Type B pancreatic cell (in vitro differentiated cells): ENCODE results near the gene RIC1. TPM values are rescaled to one million over a fixed set of nuclear protein-coding genes. Genes with fewer than 3 reads are reported as not detected.

Experiments
- DNase-seq: peaks from one replicate; pipeline ENCODE4 v3.0.0; 2021; ENCODE audit warnings: mixed read lengths; ENCODE audit not compliant: unreplicated experiment; ENCODE audit errors: extremely low spot score
- H3K27ac Mint-ChIP-seq: 2 replicates; pipeline ENCODE4 v1.8.0; 2021; ENCODE audit warnings: mild to moderate bottlenecking, mixed read lengths
- H3K27me3 Mint-ChIP-seq: 2 replicates; pipeline ENCODE4 v1.8.0; 2021; ENCODE audit warnings: mixed read lengths
- H3K36me3 Mint-ChIP-seq: 2 replicates; pipeline ENCODE4 v1.8.0; 2021; ENCODE audit warnings: mixed read lengths
- H3K4me1 Mint-ChIP-seq: one replicate; pipeline ENCODE4 v1.8.0; 2021; ENCODE audit warnings: mixed read lengths; ENCODE audit not compliant: unreplicated experiment
- H3K4me3 Mint-ChIP-seq: 2 replicates; pipeline ENCODE4 v1.8.0; 2021; ENCODE audit warnings: mild to moderate bottlenecking, mixed read lengths
- H3K9me3 Mint-ChIP-seq: 2 replicates; pipeline ENCODE4 v1.8.0; 2021; ENCODE audit warnings: mixed read lengths
- total RNA-seq: library from RNA; stranded (reverse); gene quantifications from 2 replicates; pipeline ENCODE4 v1.2.1, GENCODE V29; 2021; ENCODE audit warnings: low replicate concordance
- TF ChIP-seq, protein P1 (sequence below): fragments of 200-600 bp; sonication (generic); conservative IDR thresholded peaks from 2 replicates; pipeline ENCODE4 v1.5.0; 2021; ENCODE audit warnings: antibody characterized with exemption, mild to moderate bottlenecking

RIC1 gene
- total RNA-seq, 1 donor from 2014 or later: 26.6 TPM

DNA sequence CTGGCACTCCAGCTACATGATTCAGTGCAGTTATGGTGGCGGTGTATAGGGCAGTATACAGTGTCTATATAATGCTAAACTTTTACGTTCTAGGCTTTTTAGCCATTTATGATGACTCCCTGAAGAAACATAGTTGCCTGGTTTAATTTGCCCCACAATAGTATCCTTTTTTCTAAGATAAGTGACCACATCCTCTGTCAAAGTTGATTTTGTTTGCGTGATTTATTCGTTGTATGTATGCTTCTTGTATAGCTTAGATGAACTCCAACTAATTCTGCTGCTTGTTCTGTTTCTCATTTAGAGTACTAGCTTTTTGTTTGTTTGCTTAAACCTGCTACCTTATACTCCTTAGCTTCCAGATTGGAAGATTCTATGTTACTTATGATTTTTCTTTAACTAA lies 120.4 kb downstream of the RIC1 start:
- Mint-ChIP-seq H3K36me3 (peaks cover 38% of the 10 kb centered on the region), H3K4me3 (no peak overlapping the region), H3K27me3 (no peaks in the 10 kb centered on the region), H3K27ac (no peak overlapping the region), H3K9me3 (no peaks in the 10 kb centered on the region), H3K4me1 (no peaks in the 10 kb centered on the region)
- TF ChIP-seq, protein P1, sequence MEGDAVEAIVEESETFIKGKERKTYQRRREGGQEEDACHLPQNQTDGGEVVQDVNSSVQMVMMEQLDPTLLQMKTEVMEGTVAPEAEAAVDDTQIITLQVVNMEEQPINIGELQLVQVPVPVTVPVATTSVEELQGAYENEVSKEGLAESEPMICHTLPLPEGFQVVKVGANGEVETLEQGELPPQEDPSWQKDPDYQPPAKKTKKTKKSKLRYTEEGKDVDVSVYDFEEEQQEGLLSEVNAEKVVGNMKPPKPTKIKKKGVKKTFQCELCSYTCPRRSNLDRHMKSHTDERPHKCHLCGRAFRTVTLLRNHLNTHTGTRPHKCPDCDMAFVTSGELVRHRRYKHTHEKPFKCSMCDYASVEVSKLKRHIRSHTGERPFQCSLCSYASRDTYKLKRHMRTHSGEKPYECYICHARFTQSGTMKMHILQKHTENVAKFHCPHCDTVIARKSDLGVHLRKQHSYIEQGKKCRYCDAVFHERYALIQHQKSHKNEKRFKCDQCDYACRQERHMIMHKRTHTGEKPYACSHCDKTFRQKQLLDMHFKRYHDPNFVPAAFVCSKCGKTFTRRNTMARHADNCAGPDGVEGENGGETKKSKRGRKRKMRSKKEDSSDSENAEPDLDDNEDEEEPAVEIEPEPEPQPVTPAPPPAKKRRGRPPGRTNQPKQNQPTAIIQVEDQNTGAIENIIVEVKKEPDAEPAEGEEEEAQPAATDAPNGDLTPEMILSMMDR: no peak
- no peak for DNase-seq

DNA sequence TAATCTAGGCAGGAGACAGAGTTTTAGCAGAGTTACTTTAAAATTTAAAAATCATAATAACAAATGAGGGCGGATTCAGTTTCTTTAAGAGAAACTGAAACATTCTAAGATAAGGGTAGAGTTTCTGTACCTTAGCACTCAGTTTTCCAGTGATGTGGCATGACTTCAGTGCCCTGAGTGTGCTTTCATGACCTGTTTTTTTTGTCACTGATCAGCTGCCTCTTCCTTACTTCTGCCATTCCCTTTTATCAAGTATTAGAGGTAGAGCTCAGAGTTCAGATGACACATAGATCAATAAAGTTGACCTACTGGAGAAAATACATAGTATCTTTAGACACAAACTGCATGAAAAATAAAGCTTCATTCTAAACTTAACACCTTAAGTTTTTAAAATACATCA lies 121.7 kb downstream of the RIC1 start:
- peaks cover 29% of the 10 kb centered on the region for H3K36me3 Mint-ChIP-seq
- no peak overlapping the region for H3K4me3 Mint-ChIP-seq
- no peaks in the 10 kb centered on the region for H3K4me1 Mint-ChIP-seq
- H3K9me3 Mint-ChIP-seq: no peaks in the 10 kb centered on the region
- H3K27me3 Mint-ChIP-seq: no peaks in the 10 kb centered on the region
- TF ChIP-seq, protein P1: no peak
- no peak for DNase-seq
- H3K27ac Mint-ChIP-seq: no peak overlapping the region

DNA sequence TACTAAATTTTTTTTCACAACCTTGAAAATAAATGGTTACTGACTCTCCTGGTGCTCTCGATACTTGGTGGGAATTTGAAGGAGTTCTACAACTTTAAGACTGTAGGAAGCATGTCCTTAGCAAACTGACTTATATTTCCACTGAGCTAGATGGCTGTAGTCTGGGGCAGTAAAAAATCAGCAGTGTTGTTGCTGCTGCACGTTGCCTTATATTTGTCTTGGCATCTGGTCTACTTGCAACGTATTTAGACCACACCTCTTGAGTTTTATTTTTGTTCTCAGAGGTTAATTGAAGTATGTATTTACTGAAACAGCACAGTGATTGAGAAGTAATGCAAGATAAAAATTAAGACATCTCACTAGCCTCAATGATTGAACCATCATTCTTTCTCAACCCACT lies 127.7 kb downstream of the RIC1 start:
- Mint-ChIP-seq H3K4me1 (no peaks in the 10 kb centered on the region), H3K27ac (no peak overlapping the region), H3K9me3 (no peaks in the 10 kb centered on the region), H3K27me3 (no peaks in the 10 kb centered on the region), H3K36me3 (peaks cover 28% of the 10 kb centered on the region), H3K4me3 (no peak overlapping the region)
- DNase-seq: no peak
- TF ChIP-seq, protein P1: no peak

DNA sequence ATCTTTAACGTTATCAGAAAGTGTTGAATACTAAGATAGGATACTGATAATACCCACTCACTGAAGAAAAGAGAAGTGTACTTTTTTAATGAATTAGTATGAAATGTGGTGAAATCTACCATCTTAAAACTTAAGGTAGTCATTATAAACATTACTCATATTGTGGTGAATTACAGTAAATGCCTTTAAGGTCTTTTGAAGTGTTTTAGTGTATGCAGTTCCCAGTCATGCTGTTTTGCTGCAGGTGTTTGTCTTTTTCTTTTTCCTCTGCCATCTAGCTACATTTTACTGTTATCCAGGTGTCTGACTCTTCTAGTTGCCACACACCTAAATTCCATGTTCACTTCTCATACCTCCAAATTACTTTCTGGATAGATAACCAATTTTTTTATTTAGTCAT lies 131.4 kb downstream of the RIC1 start:
- Mint-ChIP-seq H3K4me1 (no peaks in the 10 kb centered on the region), H3K36me3 (peaks cover 37% of the 10 kb centered on the region), H3K27ac (no peak overlapping the region), H3K9me3 (no peaks in the 10 kb centered on the region), H3K27me3 (no peaks in the 10 kb centered on the region), H3K4me3 (no peak overlapping the region)
- no peak for DNase-seq
- TF ChIP-seq, protein P1: no peak

DNA sequence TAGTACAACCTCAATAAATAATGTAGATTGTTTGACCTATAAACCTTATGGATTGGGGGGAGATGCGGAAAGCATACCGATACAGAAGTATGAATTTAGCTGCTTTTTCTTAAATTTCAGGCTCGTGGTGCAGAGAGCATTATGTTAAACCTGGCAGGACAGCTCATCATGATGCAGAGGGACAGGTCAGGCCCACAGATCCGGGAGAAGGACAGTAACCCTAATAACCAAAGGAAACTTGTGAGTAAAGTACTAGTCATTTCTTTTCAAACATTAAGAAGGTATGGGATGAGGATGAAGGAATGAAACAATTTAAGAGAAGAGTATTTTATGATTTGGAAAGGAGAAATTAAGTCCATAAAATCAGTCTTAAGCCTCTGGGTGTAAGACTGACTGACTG lies 133.5 kb downstream of the RIC1 start:
- H3K36me3 Mint-ChIP-seq: peaks cover 44% of the 10 kb centered on the region
- no peak overlapping the region for H3K4me3 Mint-ChIP-seq
- no peaks in the 10 kb centered on the region for H3K9me3 Mint-ChIP-seq
- TF ChIP-seq, protein P1: no peak
- H3K27me3 Mint-ChIP-seq: no peaks in the 10 kb centered on the region
- H3K27ac Mint-ChIP-seq: no peak overlapping the region
- H3K4me1 Mint-ChIP-seq: no peaks in the 10 kb centered on the region
- DNase-seq: no peak
